Measurements from ENCODE around the gene DDX24.
"Not testable (repeated sequence)": the region's sequence is repeated elsewhere in the genome, so short reads cannot be mapped to it uniquely, and the experiment has no call there.

DDX24 gene

GRCh38 chr14:94077823-94078222 is 3.2 kb downstream of the DDX24 start:
- DNase-seq, result no peak

DNA sequence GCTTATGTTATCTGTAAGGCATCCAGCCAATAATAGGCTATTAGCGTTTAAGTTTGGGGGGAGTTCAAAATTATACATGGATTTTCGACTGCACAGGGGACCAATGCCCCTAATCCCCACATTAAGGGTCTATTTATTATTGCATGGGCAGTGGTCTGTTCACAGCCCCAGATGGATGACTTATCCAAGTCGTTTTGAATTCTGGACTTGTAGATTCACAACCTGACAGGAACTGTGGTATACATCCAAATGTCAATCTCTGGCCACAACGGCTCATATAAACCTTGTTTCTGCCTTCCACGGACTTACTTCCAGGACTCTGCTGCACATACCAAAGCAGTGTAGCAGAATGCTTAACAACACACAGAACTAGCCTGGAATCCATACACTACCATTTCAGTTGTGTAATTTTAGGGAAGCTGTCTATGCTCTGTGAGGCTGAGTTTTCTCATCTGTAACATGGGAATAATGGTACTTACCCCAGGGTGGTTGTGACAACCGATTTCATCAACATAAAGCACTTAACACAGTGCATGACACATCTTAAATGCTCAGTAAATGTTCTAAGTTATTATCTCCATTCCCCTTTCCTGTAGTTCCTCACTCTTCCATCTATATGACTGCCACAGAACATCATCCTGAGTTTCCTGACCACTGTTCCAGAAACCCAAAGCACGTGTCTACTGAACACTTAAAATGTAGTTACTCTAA is 3.7 kb downstream of the DDX24 start:
- no peak for DNase-seq

- no peak for DNase-seq
These were observed 6.0 kb downstream of the DDX24 start for GRCh38 chr14:94075008-94075407.

DNA sequence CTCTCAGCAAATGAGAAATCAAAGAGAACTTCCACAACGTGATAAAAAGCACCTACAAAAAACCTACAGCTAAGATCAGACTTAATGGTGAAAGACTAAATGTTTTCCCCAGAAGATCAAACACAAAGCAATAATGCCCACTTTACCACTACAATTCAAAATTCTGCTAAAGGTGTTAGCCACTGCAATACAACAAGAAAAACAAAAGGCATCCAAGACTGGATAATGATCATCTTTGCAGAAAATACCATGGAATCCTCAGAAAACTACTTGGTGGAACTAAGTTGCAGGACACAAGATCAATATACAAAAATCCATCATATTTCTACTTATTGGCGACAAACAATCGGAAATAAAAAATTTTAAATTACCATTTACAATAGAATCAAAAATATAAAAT is 6.5 kb downstream of the DDX24 start:
- DNase-seq, result no peak

GRCh38 chr14:94072076-94072475 is 8.9 kb downstream of the DDX24 start:
- DNase-seq, result not testable (repeated sequence)

GRCh38 chr14:94066089-94066676 is 14.8 kb downstream of the DDX24 start:
- DNase-seq, result no peak

DNA sequence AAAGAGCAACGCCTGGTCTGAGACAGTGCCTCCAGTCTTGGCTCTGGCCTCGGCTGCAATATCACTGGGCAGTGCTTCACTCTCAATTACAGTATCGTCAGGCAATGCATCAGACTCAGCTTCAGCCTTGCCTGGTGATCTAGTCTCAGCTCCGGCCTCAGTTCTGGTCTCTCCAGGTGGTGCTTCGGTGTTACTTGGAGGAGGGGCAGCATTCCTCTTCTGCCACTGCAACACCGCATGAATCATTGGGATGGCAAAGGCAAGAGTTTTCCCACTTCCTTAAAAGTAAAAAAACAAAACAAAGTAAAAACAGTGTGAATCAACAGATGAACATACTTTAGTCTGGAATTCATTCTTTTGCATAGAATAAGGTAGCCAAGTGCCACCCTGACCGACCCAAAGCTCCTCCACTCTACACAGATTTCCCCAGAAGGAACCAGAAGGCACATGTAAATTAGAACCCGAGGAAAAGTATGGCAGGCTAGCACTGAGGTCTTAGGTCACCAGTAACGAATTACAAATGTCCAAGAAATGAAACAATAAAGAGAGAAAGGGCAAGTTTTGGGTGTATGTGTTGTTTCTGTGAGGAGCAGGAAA is 18.6 kb downstream of the DDX24 start:
- no peak for DNase-seq

- DNase-seq, result no peak
These were observed 21.0 kb downstream of the DDX24 start for GRCh38 chr14:94059998-94060397.

- no peak for DNase-seq
These were observed 22.3 kb downstream of the DDX24 start for GRCh38 chr14:94058674-94059138.

- no peak for DNase-seq
These were observed 22.8 kb downstream of the DDX24 start for GRCh38 chr14:94058128-94058673.

- DNase-seq, result peak in 1 of 2 experiments; percentile 30
These were observed 24.3 kb downstream of the DDX24 start for GRCh38 chr14:94056579-94057308.

DNA sequence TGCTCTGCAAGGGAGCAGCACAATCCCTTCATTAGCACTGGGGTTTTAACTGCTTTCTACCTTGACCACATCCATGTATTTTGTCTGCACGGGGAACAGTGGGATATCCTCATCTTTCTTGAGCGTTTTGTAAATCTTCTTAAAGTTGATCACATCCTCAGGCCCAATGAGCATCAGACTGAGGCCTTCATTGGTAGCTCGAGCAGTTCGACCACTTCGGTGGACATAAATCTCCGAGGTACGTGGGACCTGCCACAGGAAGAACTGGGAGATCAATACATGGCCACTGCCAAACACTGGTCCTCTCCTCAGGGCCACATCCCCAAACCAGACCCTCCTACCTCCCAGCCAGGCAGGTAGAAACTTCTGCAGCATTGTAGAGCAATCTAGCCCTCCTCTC is 26.1 kb downstream of the DDX24 start:
- no peak for DNase-seq

DNA sequence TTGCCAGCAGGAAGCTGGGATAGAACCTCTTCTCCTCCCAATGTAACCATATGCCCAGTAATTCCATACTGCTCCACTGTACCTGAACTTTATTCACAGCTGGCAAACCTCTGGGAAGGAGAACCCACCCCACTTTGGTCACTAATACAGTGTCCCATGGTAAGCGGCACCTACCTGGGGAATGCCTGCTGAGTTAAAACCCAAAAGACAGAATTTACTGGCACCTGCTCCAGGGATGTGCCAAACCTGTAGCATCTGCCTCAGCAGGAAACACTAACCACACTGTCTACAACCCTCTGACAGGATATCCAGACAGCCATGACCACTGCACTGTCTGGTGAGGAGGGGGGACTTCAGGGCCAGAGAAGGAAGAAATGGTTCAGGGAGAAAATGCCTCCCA is 26.6 kb downstream of the DDX24 start:
- no peak for DNase-seq

DNA sequence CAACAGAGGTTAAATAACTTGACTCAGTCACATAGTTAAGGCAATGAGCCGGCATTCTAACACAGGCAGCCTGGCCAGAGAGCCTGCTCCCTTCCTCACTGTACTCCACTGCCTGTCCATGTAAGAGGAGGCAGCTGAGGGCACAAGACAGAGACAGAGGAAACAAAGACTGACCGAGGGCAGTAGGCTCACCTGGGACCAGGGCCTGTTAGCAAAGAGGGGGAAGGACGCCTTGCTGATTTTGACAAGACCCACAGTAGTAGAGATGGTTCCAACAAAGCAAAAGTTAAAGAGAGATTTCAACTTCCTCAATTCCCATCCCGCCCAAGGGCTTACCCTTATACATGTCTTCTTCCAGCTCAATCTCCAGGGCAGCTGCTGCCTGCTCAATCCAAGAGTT is 28.3 kb downstream of the DDX24 start:
- DNase-seq, result no peak

- no peak for DNase-seq
These were observed 28.8 kb downstream of the DDX24 start for GRCh38 chr14:94052199-94052598.

- no peak for DNase-seq
These were observed 29.2 kb downstream of the DDX24 start for GRCh38 chr14:94051779-94052178.

- no peak for DNase-seq
These were observed 29.9 kb downstream of the DDX24 start for GRCh38 chr14:94051115-94051514.

- no peak for DNase-seq
These were observed 30.6 kb downstream of the DDX24 start for GRCh38 chr14:94050231-94050880.

DNA sequence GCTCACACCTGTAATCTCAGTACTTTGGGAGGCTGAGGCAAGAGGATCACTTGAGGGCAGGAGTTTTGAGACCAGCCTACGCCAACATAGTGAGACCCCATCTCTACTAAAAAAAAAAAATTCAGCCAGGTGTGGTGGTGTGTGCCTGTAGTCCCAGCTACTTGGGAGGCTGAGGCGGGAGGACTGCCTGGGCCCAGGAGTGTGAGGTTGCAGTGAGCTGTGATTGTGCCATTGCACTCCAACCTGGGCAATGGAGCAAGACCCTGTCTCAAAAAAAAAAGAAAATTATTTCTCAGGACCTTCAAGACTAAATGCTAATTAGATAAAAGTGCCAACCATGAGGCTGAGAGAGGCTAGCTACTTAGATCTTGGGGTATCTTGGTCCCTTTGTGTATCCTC is 31.4 kb downstream of the DDX24 start:
- DNase-seq, result no peak

DNA sequence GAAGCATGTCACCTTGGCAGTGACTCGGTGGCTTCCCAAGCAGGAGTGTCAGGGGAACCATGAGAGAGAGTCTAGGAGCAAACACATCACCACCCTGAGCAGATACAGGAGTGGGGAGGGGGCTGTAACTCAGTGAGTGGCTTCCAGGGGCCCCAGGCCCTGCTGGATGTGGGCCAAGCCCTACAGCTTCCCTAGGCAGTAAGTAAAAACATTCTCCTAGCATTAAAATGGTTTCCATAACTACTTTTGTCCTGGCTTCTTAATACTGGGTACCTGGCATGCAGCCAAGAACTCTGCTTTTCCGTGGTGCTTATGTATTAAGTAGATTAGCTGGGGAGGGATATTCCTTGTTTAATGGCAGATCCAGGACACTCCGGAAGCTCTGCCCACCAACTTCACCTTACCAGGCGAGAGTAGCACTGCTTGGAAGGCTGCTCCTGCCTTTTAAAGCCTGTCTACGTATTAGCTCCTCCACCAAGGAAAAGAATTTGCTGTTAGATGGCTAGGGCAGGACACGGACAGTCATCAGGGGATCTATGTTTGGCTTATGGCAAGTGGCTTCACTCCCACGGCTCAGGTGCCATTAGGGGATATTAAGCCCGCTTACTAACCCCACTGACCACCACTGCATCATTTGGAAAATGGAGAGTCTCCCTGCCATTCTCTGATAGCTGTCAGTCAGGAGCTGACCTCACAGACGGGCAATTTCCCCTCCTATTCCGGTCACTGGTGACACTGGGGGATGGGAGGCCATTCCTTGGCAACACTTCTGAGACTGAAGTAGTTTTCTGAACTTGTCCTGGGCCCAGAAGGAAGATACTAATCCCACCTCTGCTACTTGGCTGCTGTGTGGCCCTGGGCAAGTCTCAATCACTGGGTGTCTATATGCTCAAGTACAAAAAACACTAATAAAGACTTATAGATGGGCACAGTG is 32.0 kb downstream of the DDX24 start:
- DNase-seq, result no peak

DNA sequence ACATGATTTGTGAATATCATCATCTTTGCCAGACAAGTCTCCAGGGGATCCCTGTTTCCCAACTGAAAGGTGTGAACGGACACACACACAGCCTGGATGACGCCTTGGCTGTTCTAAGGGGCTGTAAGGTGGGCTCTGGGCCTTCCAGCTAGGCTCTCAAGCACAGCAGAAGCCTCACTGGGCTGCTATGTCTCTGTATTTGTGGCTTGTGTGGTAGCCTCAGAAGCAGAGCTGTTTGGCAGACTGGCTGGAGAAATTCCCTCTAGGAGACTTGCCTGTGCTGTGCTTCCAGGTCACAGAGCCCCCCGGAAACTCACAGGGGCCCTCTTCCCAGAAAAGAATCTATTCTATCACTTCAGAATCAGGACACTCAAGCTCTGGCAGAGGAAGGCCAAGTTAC is 33.4 kb downstream of the DDX24 start:
- DNase-seq, result no peak

All from activated CD4-positive, alpha-beta T cell treated with anti-CD3 and anti-CD28 coated beads, Interleukin-2, amount 50 U/mL, for 48 hours (primary cell).